ENCODE results near the gene EPRS1. TPM values are rescaled to one million over a fixed set of nuclear protein-coding genes. Genes with fewer than 3 reads are reported as not detected.
"Not testable (repeated sequence)": the region's sequence is repeated elsewhere in the genome, so short reads cannot be mapped to it uniquely, and the experiment has no call there.

Gene EPRS1
- total and polyA plus RNA-seq, 4 donors = 42.6 to 99.0 (median 55.0) TPM

DNA sequence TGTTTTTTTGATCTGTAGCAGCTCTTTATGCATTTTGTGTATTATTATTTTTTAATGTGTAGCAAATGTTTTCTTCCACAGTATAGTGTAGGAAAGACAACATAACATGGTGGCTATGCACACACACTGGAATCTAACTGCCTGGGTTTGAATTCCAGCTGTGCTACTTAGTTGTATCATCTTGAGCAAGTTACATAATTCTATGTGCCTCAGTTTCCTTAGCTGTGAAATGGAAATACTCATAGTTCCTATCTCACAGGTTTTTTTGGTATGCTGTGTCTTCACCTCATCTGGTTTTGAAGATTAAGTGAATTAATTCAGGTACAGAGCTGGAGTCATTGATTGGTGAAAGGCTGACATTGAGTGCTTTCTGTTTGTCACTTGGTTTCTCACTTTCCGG, 46.4 kb upstream of the EPRS1 start:
- TF ChIP-seq, protein P1, sequence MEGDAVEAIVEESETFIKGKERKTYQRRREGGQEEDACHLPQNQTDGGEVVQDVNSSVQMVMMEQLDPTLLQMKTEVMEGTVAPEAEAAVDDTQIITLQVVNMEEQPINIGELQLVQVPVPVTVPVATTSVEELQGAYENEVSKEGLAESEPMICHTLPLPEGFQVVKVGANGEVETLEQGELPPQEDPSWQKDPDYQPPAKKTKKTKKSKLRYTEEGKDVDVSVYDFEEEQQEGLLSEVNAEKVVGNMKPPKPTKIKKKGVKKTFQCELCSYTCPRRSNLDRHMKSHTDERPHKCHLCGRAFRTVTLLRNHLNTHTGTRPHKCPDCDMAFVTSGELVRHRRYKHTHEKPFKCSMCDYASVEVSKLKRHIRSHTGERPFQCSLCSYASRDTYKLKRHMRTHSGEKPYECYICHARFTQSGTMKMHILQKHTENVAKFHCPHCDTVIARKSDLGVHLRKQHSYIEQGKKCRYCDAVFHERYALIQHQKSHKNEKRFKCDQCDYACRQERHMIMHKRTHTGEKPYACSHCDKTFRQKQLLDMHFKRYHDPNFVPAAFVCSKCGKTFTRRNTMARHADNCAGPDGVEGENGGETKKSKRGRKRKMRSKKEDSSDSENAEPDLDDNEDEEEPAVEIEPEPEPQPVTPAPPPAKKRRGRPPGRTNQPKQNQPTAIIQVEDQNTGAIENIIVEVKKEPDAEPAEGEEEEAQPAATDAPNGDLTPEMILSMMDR (IDR thresholded peaks at IDR 0.05; ENCODE audit: control extremely low read depth, extremely low read depth) = no peak
- Histone ChIP-seq H3K36me3 (ENCODE audit: control insufficient read depth in 4 of 4, insufficient read depth in 4 of 4, low read length in 4 of 4) (peaks cover 0 to 4% (median 2%) of the 10 kb centered on the region in 4 donors), H3K4me1 (ENCODE audit: control insufficient read depth in 5 of 5, insufficient read depth in 5 of 5, low read length in 5 of 5) (peaks cover 3 to 14% (median 10%) of the 10 kb centered on the region in 5 donors), H3K27ac (ENCODE audit: low read depth in 1 of 2, low read length in 1 of 2) (no peak overlapping the region), H3K9me3 (ENCODE audit: control insufficient read depth in 4 of 4, insufficient read depth in 3 of 4, low read length in 3 of 4) (no peaks in the 10 kb centered on the region), H3K4me3 (no peak overlapping the region), H3K27me3 (ENCODE audit: control insufficient read depth in 3 of 3, insufficient read depth in 3 of 3, low read length in 2 of 3) (no peaks in the 10 kb centered on the region), H3K9ac (ENCODE audit: insufficient read depth in 1 of 2, low read length in 2 of 2) (no peak overlapping the region)
- ATAC-seq (ENCODE audit: insufficient read depth, low FRiP score) (no peak), DNase-seq (no peak)
- 97 to 98% methylated on average over 1 of the region's 1 CpG for WGBS, 2 donors

DNA sequence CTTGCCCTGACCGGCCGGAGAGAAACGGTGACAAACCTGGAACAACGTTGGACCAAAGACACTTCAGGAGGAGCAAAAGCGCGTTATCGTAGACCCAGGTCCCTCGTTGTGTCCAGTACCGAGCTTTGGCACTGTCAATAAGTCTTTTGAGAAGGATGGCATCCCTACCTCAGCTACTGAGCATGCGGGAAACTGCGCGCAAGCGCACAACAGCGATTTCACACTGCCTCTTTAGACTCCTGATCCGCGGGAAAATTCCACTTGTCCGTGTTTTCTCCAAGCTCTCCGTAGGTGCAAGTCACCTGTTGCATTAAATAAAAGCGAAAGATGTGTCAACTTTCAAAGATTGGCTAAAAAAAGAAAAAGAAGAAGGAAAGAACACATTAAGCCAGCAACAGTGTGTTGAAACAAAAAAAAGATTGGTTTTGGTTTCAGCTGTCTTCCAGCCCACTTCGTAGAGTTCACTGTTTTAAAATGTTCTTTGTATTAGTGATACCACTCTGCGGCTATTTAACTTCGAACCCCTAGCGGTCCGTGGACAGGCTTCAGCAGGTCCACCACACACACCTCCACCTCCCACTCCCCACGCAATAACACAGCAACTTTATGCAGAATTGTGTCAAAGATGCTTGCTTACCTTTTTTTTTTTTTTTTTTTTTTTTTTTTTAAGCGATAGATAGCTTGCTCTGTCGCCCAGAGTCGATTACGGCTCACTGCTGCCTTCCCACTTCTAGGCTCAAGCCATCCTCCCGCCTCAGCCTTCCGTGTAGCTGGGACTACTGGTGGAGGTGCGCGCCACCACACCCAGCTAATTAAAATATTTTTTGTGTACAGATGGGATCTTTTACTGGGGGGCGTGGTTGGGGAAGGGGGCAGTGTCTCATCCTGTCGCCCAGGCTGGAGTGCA, 43.6 kb upstream of the EPRS1 start, which contains the start of gene BPNT1:
BPNT1 (minus strand) TSS at position 139 of the 907 bp plus-strand sequence. CDS start 9,942 bp downstream, outside the sequence.
- Histone ChIP-seq H3K4me1 (ENCODE audit: control insufficient read depth in 5 of 5, insufficient read depth in 5 of 5, low read length in 5 of 5) (peaks cover under 1 to 7% (median 3%) of the 10 kb centered on the region in 5 donors), H3K36me3 (ENCODE audit: control insufficient read depth in 4 of 4, insufficient read depth in 4 of 4, low read length in 4 of 4) (no peaks in the 10 kb centered on the region), H3K4me3 (peak within 1 kb of the TSS; percentile 75), H3K9ac (ENCODE audit: insufficient read depth in 1 of 2, low read length in 2 of 2) (peak within 1 kb of the TSS; percentile 14 to 74), H3K27me3 (ENCODE audit: control insufficient read depth in 3 of 3, insufficient read depth in 3 of 3, low read length in 2 of 3) (no peaks in the 10 kb centered on the region), H3K27ac (ENCODE audit: low read depth in 1 of 2, low read length in 1 of 2) (peak within 1 kb of the TSS; percentile 24 to 77), H3K9me3 (ENCODE audit: control insufficient read depth in 4 of 4, insufficient read depth in 3 of 4, low read length in 3 of 4) (no peaks in the 10 kb centered on the region)
- peak; percentile 84 for ATAC-seq (ENCODE audit: insufficient read depth, low FRiP score)
- WGBS, 2 donors = 5% methylated on average over 35 of the region's 35 CpGs
- TF ChIP-seq, protein P1 (IDR thresholded peaks at IDR 0.05; ENCODE audit: control extremely low read depth, extremely low read depth) = no peak
- DNase-seq = peak; percentile 94 to 98 (median 95)

DNA sequence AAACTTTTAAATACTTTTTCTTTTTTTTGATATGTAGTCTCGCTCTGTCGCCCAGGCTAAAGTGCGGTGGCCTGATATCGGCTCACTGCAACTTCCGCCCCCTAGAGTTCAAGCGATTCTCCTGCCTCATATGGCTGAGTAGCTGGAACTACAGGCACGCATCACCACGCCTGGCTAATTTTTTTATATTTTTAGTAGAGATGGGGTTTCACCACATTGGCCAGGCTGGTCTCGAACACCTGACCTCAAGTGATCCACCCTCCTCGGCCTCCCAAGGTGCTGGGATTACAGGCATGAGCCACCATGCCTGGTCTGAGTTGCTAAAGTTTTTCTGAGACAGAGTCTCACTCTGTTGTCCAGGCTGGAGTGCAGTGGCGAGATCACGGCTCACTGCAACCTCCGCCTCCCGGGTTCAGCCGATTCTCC, 40.0 kb upstream of the EPRS1 start:
- not testable (repeated sequence) for H3K9ac ChIP-seq (ENCODE audit: insufficient read depth in 1 of 2, low read length in 2 of 2); H3K27me3 ChIP-seq (ENCODE audit: control insufficient read depth in 3 of 3, insufficient read depth in 3 of 3, low read length in 2 of 3); DNase-seq; H3K4me1 ChIP-seq (ENCODE audit: control insufficient read depth in 5 of 5, insufficient read depth in 5 of 5, low read length in 5 of 5); H3K9me3 ChIP-seq (ENCODE audit: control insufficient read depth in 4 of 4, insufficient read depth in 3 of 4, low read length in 3 of 4); H3K4me3 ChIP-seq; H3K27ac ChIP-seq (ENCODE audit: low read depth in 1 of 2, low read length in 1 of 2); ATAC-seq (ENCODE audit: insufficient read depth, low FRiP score); H3K36me3 ChIP-seq (ENCODE audit: control insufficient read depth in 4 of 4, insufficient read depth in 4 of 4, low read length in 4 of 4)
- 95 to 96% methylated on average over 15 of the region's 15 CpGs for WGBS, 2 donors

DNA sequence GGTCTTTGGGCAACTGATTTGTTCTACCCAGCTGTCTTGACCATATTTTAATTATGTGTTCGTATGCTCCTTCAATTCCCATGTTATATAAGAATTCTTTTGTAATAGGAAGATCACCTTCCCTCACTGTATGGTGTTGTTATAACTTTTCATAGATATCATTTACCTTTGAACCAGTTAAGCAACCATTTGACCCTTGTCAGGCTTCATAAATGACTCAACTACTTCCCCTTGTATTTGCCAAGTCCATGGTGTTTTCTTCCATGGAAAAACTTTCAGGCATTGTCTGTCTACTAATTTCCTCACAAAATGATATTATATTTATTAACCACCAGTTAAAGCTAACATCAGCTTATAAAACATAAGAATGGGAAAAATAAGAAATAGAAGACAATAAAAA, 38.2 kb upstream of the EPRS1 start:
- Histone ChIP-seq H3K9me3 (ENCODE audit: control insufficient read depth in 4 of 4, insufficient read depth in 3 of 4, low read length in 3 of 4) (no peaks in the 10 kb centered on the region), H3K4me3 (no peak overlapping the region), H3K9ac (ENCODE audit: insufficient read depth in 1 of 2, low read length in 2 of 2) (no peak overlapping the region), H3K27ac (ENCODE audit: low read depth in 1 of 2, low read length in 1 of 2) (no peak overlapping the region), H3K36me3 (ENCODE audit: control insufficient read depth in 4 of 4, insufficient read depth in 4 of 4, low read length in 4 of 4) (peaks cover 1 to 3% (median 2%) of the 10 kb centered on the region in 4 donors), H3K27me3 (ENCODE audit: control insufficient read depth in 3 of 3, insufficient read depth in 3 of 3, low read length in 2 of 3) (no peaks in the 10 kb centered on the region), H3K4me1 (ENCODE audit: control insufficient read depth in 5 of 5, insufficient read depth in 5 of 5, low read length in 5 of 5) (no peaks in the 10 kb centered on the region)
- ATAC-seq (ENCODE audit: insufficient read depth, low FRiP score) (no peak), DNase-seq (no peak)
- WGBS, 2 donors = 82 to 90% methylated on average over 1 of the region's 1 CpG
- TF ChIP-seq, protein P1 (IDR thresholded peaks at IDR 0.05; ENCODE audit: control extremely low read depth, extremely low read depth) = no peak

Measured in lung (tissue), 12 donors.